GM23248 (cell line): ENCODE measurements around the gene AP1S3.

Source experiments
- EZH2 ChIP-seq: fragments of 200-600 bp; sonication (generic); IDR thresholded peaks from 2 replicates; pipeline ENCODE4 v1.6.1; 2018; ENCODE audit warnings: antibody characterized with exemption, mild to moderate bottlenecking; ENCODE audit not compliant: insufficient read depth, poor library complexity, severe bottlenecking
- EZH2phosphoT487 ChIP-seq: fragments of 200-600 bp; sonication (generic); IDR thresholded peaks from 2 replicates; pipeline ENCODE4 v1.6.1; 2018; ENCODE audit warnings: antibody characterized with exemption, moderate library complexity, mild to moderate bottlenecking, low read depth; ENCODE audit not compliant: insufficient read depth

- TF ChIP-seq EZH2: no peak
- no peak for TF ChIP-seq EZH2phosphoT487
Measured at GRCh38 chr2:223832241-223832903, 5.0 kb downstream of the AP1S3 start.
